Fibroblast of skin of left biceps (primary cell): ENCODE data around the gene HAUS2.

Experiments used
- DNase-seq, 2 experiments: peaks; one replicate each; pipeline ENCODE4 v3.0.0-alpha.2; 2013; ENCODE audit warnings: low read depth in 2 of 2

The HAUS2 gene

GRCh38 chr15:42608110-42608531 is 59.5 kb downstream of the HAUS2 start:
- DNase-seq = no peak

GRCh38 chr15:42608752-42609488 is 60.3 kb downstream of the HAUS2 start:
- DNase-seq = no peak

- no peak for DNase-seq
Measured at GRCh38 chr15:42611532-42611931, 62.9 kb downstream of the HAUS2 start.

- no peak for DNase-seq
Measured at GRCh38 chr15:42612367-42612912, 63.8 kb downstream of the HAUS2 start.

DNA sequence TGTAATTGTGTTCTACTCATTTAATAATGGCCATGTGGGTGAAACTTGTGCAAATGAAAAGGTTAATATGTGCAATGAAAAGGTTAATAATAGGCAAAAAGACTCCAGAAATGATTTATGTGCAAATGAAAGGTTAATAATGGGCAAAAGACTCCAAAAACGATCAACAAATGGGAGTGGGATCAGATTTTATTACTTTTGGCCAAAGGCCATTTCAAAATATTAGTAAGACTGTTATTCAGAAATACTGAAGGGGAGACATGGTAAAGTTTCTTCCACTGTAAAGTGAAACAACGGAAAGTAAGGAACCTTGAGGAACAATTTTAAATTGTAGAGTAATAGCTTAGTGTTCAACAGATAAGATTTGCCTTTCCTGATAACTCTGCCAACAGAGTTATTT is 67.5 kb downstream of the HAUS2 start:
- no peak for DNase-seq
